Naive B cell (primary cell): ENCODE data around the gene ENO1. TPM values are rescaled to one million over a fixed set of nuclear protein-coding genes. Genes with fewer than 3 reads are reported as not detected.
"Not testable (repeated sequence)": the region's sequence is repeated elsewhere in the genome, so short reads cannot be mapped to it uniquely, and the experiment has no call there.

Source experiments
- ATAC-seq, 2 donors: fragments of 150-1000 bp; cut with Tn5 transposase; 2 replicates each; pipeline ENCODE4 v1.10.0; 2021; ENCODE audit warnings: low read depth in 2 of 2, mild to moderate bottlenecking in 2 of 2, moderate library complexity in 2 of 2
- DNase-seq: peaks from one replicate; pipeline ENCODE4 v3.0.0; 2022
- H3K27ac Mint-ChIP-seq, 6 donors: one replicate each; pipeline ENCODE4 v1.8.0; 2020 to 2022; ENCODE audit warnings: mild to moderate bottlenecking in 6 of 6, mixed read lengths in 6 of 6, moderate library complexity in 5 of 6, inconsistent platforms in 2 of 6
- H3K27me3 Mint-ChIP-seq, 3 donors: one replicate each; pipeline ENCODE4 v1.8.0; 2021 to 2022; ENCODE audit warnings: mixed read lengths in 3 of 3, mild to moderate bottlenecking in 1 of 3
- H3K36me3 Mint-ChIP-seq, 2 donors: one replicate each; pipeline ENCODE4 v1.8.0; 2020 to 2022; ENCODE audit warnings: mixed read lengths in 2 of 2, inconsistent platforms in 1 of 2, mild to moderate bottlenecking in 1 of 2
- H3K4me1 Mint-ChIP-seq, 3 donors: one replicate each; pipeline ENCODE4 v1.8.0; 2020 to 2022; ENCODE audit warnings: mixed read lengths in 3 of 3, inconsistent platforms in 1 of 3, mild to moderate bottlenecking in 1 of 3, moderate library complexity in 1 of 3
- H3K4me3 Mint-ChIP-seq, 8 donors: one replicate each; pipeline ENCODE4 v1.8.0; 2020 to 2022; ENCODE audit warnings: mild to moderate bottlenecking in 8 of 8, mixed read lengths in 8 of 8, moderate library complexity in 8 of 8, inconsistent platforms in 2 of 8
- H3K9me3 Mint-ChIP-seq, 7 donors: one replicate each; pipeline ENCODE4 v1.8.0; 2020 to 2022; ENCODE audit warnings: mixed read lengths in 7 of 7, mild to moderate bottlenecking in 5 of 7, inconsistent platforms in 2 of 7, moderate library complexity in 1 of 7
- polyA plus RNA-seq, 6 donors: library from polyadenylated mRNA; unstranded; fragments of 300-500 nt; fragmentation: Illumina TruSeq; gene quantifications; one replicate each; pipeline ENCODE4 v1.2.3, GENCODE V29; 2021; ENCODE audit warnings: low read depth in 6 of 6

The ENO1 gene
- polyA plus RNA-seq, 6 donors from 2014 or later = 543 to 921 (median 629) TPM

GRCh38 chr1:8835941-8836643 lies 42.4 kb downstream of the ENO1 start:
- no peak overlapping the region for H3K27ac Mint-ChIP-seq
- DNase-seq (no peak), ATAC-seq (no peak)
- no peaks in the 10 kb centered on the region for H3K4me1 Mint-ChIP-seq
- no peaks in the 10 kb centered on the region for H3K27me3 Mint-ChIP-seq
- H3K9me3 Mint-ChIP-seq = peaks cover 0 to 10% (median 6%) of the 10 kb centered on the region in 7 donors
- peaks cover 0 to 7% of the 10 kb centered on the region in 2 donors for H3K36me3 Mint-ChIP-seq
- H3K4me3 Mint-ChIP-seq = no peak overlapping the region

GRCh38 chr1:8831340-8831739 lies 47.1 kb downstream of the ENO1 start:
- DNase-seq (no peak), ATAC-seq (no peak)
- H3K4me1 Mint-ChIP-seq = peaks cover 9 to 20% (median 12%) of the 10 kb centered on the region in 3 donors
- peak overlapping the region in 2 of 8 donors; percentile 6 to 51 for H3K4me3 Mint-ChIP-seq
- H3K9me3 Mint-ChIP-seq = no peaks in the 10 kb centered on the region
- no peak overlapping the region for H3K27ac Mint-ChIP-seq
- peaks cover 0 to 4% (median 0%) of the 10 kb centered on the region in 3 donors for H3K27me3 Mint-ChIP-seq
- H3K36me3 Mint-ChIP-seq = no peaks in the 10 kb centered on the region

GRCh38 chr1:8830732-8831131 lies 47.8 kb downstream of the ENO1 start:
- H3K9me3 Mint-ChIP-seq, H3K27ac Mint-ChIP-seq, H3K27me3 Mint-ChIP-seq, H3K36me3 Mint-ChIP-seq, ATAC-seq, DNase-seq: not testable (repeated sequence)
- H3K4me1 Mint-ChIP-seq = peaks cover 9 to 20% (median 12%) of the 10 kb centered on the region in 3 donors
- H3K4me3 Mint-ChIP-seq = peak overlapping the region in 4 of 8 donors; percentile 51 to 70 (median 58)

DNA sequence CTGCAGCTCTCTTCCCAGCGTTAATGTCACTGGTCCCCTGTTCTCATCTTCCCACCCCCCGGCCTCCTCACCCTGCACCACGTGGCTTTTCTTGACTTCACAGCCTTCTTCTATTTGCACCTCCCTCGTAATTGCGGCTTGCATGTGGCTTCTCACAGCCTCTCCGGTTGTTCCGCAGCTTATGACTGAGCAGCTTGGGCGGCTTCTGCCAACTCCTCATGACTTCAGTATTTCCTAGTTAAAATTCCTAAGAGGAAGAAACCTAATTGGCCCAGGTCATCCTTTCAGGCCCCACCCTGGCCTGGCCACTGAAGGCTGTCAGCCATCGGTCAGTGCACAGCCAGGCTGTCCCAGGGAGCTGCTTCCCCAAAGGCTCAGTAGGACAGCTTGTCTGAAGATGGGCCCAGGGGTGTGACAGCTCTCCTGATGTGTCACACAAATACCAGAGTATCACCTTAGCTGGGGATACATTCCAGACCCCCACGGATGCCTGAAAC lies 52.5 kb downstream of the ENO1 start:
- Mint-ChIP-seq H3K27ac (no peak overlapping the region), H3K36me3 (no peaks in the 10 kb centered on the region), H3K27me3 (peaks cover 0 to 7% (median 6%) of the 10 kb centered on the region in 3 donors), H3K9me3 (no peaks in the 10 kb centered on the region), H3K4me3 (peak overlapping the region in 1 of 8 donors; percentile 29), H3K4me1 (peaks cover 9 to 20% (median 12%) of the 10 kb centered on the region in 3 donors)
- ATAC-seq (no peak), DNase-seq (no peak)

- H3K27me3 Mint-ChIP-seq = peaks cover 0 to 6% (median 4%) of the 10 kb centered on the region in 3 donors
- H3K4me3 Mint-ChIP-seq = peak overlapping the region in 1 of 8 donors; percentile 1
- DNase-seq = no peak
- H3K27ac Mint-ChIP-seq = no peak overlapping the region
- no peak for ATAC-seq
- H3K4me1 Mint-ChIP-seq = peaks cover 1 to 7% (median 1%) of the 10 kb centered on the region in 3 donors
- H3K36me3 Mint-ChIP-seq = no peaks in the 10 kb centered on the region
- no peaks in the 10 kb centered on the region for H3K9me3 Mint-ChIP-seq
Observed at GRCh38 chr1:8823295-8823664, 55.2 kb downstream of the ENO1 start.

DNA sequence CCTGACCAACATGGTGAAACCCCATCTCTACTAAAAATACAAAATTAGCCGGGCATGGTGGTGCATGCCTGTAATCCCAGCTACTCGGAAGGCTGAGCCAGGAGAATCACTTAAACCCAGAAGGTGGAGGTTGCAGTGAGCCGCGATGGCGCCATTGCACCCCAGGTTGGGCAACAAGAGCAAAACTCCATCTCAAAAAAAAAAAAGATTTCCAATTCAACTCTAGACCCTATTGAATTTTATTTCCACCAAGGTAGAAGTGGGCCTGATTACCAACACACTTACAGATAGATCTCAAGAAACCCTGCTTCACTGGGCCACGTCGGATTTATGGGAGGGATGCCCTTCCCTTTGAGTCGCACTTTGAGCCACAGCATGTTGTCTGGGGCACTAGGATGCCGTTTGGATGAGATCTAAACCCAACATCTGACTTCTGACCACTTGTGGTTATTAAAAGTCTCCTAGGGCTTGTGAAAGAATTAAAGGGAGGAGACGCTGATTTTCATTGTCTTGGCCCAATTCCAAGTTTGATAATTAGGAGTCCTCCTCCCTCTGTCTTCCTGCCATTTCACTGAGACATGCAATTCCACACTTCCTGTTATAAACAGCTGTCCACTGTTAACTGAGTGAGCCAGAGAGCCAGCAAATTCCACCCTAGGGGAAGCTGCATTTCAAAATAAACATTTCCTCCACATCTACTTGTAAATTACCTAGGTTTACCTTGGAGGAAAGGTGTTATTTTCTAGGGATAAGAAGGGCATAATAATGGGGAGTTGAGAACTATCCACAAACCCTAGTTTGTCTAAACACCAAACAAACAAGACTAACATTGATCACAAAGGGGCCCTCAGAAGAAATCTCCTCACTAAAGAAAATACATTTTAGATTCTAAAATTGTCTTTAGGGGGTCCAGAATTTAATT lies 55.9 kb downstream of the ENO1 start:
- H3K36me3 Mint-ChIP-seq = no peaks in the 10 kb centered on the region
- peaks cover 5 to 10% (median 6%) of the 10 kb centered on the region in 3 donors for H3K4me1 Mint-ChIP-seq
- H3K9me3 Mint-ChIP-seq = no peaks in the 10 kb centered on the region
- H3K4me3 Mint-ChIP-seq = peak overlapping the region in 1 of 8 donors; percentile 22
- DNase-seq (no peak), ATAC-seq (no peak)
- H3K27ac Mint-ChIP-seq = no peak overlapping the region
- H3K27me3 Mint-ChIP-seq = peaks cover 0 to 6% (median 4%) of the 10 kb centered on the region in 3 donors

DNA sequence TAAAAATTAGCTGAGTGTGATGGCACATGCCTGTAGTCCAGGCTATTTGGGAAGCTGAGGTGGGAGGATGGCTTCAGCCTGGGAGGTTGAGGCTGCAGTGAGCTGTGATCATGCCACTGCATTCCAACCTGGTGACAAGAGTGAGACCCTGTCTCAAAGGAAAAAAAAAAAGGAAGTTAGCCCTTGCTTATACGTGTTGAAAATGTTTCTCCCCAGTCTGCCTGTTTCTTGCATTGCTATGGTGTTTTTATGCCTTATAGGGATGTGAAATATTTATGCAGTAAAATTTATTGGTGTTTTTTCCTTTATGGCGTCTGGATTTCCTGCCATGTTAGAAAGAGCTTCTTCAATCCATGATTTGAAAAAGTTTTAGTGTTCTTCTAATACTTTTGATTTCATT lies 57.4 kb downstream of the ENO1 start:
- Mint-ChIP-seq H3K9me3 (no peaks in the 10 kb centered on the region), H3K4me3 (no peak overlapping the region), H3K27ac (no peak overlapping the region), H3K4me1 (peaks cover 11 to 17% (median 15%) of the 10 kb centered on the region in 3 donors), H3K36me3 (no peaks in the 10 kb centered on the region), H3K27me3 (peaks cover 0 to 6% (median 4%) of the 10 kb centered on the region in 3 donors)
- no peak for ATAC-seq
- no peak for DNase-seq

- Mint-ChIP-seq H3K27ac (peak overlapping the region in 3 of 6 donors; percentile 95 to 98 (median 96)), H3K4me3 (peak overlapping the region in 7 of 8 donors; percentile 15 to 95 (median 89)), H3K4me1 (peaks cover 30 to 38% (median 35%) of the 10 kb centered on the region in 3 donors)
- not testable (repeated sequence) for ATAC-seq, H3K9me3 Mint-ChIP-seq, H3K36me3 Mint-ChIP-seq, DNase-seq, H3K27me3 Mint-ChIP-seq
Observed at GRCh38 chr1:8818789-8819188, 59.7 kb downstream of the ENO1 start.

GRCh38 chr1:8818325-8818775 lies 60.1 kb downstream of the ENO1 start:
- Mint-ChIP-seq H3K27me3 (peaks cover 0 to 3% (median 0%) of the 10 kb centered on the region in 3 donors), H3K4me3 (peak overlapping the region; percentile 83 to 95 (median 92)), H3K4me1 (peaks cover 30 to 39% (median 39%) of the 10 kb centered on the region in 3 donors), H3K27ac (peak overlapping the region; percentile 92 to 98 (median 96)), H3K9me3 (no peaks in the 10 kb centered on the region), H3K36me3 (no peaks in the 10 kb centered on the region)
- no peak for DNase-seq
- ATAC-seq = no peak

- no peaks in the 10 kb centered on the region for H3K27me3 Mint-ChIP-seq
- peak; percentile 92 to 93 for ATAC-seq
- peak within 1 kb of the TSS; percentile 97 to 99 (median 98) for H3K27ac Mint-ChIP-seq
- H3K4me1 Mint-ChIP-seq = peaks cover 33 to 43% (median 41%) of the 10 kb centered on the region in 3 donors
- peak within 1 kb of the TSS; percentile 94 to 99 (median 95) for H3K4me3 Mint-ChIP-seq
- peak; percentile 99 for DNase-seq
- no peaks in the 10 kb centered on the region for H3K9me3 Mint-ChIP-seq
- H3K36me3 Mint-ChIP-seq = no peaks in the 10 kb centered on the region
Observed at GRCh38 chr1:8817412-8818324, 60.8 kb downstream of the ENO1 start, which contains the start of gene RERE. RERE (minus strand) TSS chr1:8817640.

- no peaks in the 10 kb centered on the region for H3K36me3 Mint-ChIP-seq
- no peaks in the 10 kb centered on the region for H3K27me3 Mint-ChIP-seq
- peak overlapping the region; percentile 97 to 99 (median 98) for H3K27ac Mint-ChIP-seq
- peak overlapping the region; percentile 93 to 99 (median 95) for H3K4me3 Mint-ChIP-seq
- no peaks in the 10 kb centered on the region for H3K9me3 Mint-ChIP-seq
- ATAC-seq (peak; percentile 13 to 21), DNase-seq (peak; percentile 21)
- H3K4me1 Mint-ChIP-seq = peaks cover 34 to 45% (median 44%) of the 10 kb centered on the region in 3 donors
Observed at GRCh38 chr1:8816831-8817411, 61.6 kb downstream of the ENO1 start.

DNA sequence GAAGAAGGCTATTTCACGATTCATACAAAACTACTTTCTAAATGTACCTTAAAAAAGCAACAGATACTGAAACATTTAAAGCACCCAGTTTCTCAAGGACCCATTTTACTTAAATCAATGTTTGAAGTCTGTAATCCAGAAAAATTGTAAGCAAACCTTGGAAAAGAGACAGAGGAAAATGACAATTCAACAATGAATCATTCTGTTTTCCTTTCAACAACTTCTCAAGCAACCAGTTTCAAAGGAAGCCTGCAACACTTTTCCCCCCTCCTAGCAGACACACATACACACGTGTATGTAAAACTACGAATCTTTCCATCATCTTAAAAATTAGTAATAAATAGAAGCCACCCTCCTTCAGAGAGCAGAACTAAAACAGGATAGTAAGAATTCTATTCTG lies 62.2 kb downstream of the ENO1 start:
- Mint-ChIP-seq H3K4me3 (peak overlapping the region; percentile 93 to 99 (median 95)), H3K36me3 (no peaks in the 10 kb centered on the region), H3K27ac (peak overlapping the region; percentile 92 to 99 (median 98)), H3K9me3 (no peaks in the 10 kb centered on the region), H3K27me3 (no peaks in the 10 kb centered on the region), H3K4me1 (peaks cover 34 to 46% (median 46%) of the 10 kb centered on the region in 3 donors)
- ATAC-seq = no peak
- DNase-seq = no peak
